ENCODE data around the gene RABGAP1.

- TF ChIP-seq CTCF (IDR thresholded peaks at IDR 0.05) = no peak
- TF ChIP-seq POLR2A (IDR thresholded peaks at IDR 0.05) = no peak
Measured at GRCh38 chr9:123073441-123073840, 132.6 kb downstream of the RABGAP1 start.
